ENCODE measurements around the gene ITPRIPL1.

The ITPRIPL1 gene

DNA sequence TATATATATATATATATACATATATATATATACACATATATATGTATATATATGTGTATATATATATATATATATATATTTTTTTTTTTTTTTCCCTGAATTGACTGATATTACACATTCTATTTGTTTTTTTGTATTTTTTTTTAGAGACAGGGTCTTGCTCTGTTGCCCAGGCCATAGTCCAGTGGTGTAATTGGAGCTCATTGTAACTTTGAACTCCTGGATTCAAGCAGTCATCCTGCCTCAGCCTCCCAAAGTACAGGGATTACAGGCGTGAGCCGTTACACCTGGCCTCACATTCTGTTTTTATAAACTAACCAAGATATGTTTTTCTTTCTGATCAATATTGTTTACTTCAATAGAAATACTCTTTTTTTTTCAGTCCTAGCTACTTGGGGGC is 36.6 kb downstream of the ITPRIPL1 start:
- DNase-seq, result no peak

DNA sequence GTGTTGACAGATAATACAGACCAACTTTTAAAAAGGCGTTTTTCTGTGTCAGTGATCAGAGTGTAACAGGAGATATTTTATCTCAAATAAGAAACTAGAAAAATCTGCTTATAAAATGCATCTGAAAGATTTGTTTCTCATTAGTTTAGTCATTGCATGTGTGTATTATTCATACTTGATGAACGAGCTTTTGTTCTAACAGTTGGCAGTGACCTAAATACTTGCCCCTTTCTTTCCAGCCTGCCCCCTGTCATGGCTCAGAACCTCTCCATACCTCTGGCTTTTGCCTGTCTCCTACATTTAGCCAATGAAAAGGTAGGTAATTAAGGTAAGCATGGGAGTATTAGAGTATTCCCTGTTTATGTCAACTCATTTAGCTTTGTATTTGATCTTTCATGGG is 44.1 kb downstream of the ITPRIPL1 start:
- no peak for DNase-seq

DNA sequence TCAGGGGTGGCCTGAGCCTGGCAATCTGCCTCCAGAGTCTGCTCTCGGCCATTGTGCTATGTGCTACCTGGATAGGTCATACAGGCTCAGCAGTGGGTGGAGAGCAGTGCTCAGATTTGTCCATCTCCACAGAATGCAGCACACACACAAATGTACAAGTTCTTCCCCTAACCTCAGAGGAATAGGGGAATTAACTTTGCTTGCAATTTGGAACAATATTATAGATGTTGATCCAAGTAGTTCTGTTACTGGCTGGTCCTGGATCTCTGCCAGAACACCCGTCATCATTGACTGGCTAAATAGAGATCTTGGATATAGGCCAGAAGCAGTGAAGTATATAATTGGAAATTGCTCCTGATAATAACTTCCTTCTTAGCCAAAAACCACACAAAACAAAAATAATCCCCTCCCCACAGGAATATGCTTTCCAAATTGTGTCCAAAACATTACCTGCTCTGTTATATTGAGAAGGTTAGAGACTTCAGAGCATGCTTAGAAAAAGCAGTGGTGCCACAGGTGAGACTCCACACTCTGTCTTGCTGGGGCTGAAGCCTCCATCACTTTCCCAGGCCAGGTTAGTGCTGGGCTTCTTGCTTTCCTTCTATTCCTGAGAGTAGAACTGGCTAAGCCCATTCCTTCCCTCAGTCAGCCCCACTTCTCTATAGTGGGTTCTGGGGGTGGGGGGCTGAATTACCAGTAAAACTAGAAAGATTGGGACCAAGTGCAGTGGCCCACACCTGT is 49.3 kb downstream of the ITPRIPL1 start:
- no peak for DNase-seq
